Vagina (tissue), 2 donors: Measurements from ENCODE around the gene LDB2.

Experiments used
- POLR2A ChIP-seq, 2 donors: fragments of 450-650 bp; IDR thresholded peaks; one replicate each; pipeline ENCODE4 v1.6.1; 2017; ENCODE audit warnings: antibody characterized with exemption in 2 of 2, mild to moderate bottlenecking in 2 of 2, moderate library complexity in 2 of 2
- POLR2AphosphoS5 ChIP-seq, 2 donors: sonication (generic); formaldehyde crosslinking; IDR thresholded peaks; one replicate each; pipeline ENCODE4 v1.9.0; 2017; ENCODE audit warnings: antibody characterized with exemption in 2 of 2, mild to moderate bottlenecking in 2 of 2, low read depth in 1 of 2; ENCODE audit not compliant: insufficient read depth in 1 of 2
- TF ChIP-seq, protein P1 (sequence below), 3 experiments: fragments of 450-650 bp in 2 of 3; fragments of 200-600 bp in 1 of 3; sonication (generic) in 1 of 3; IDR thresholded peaks; one replicate each; pipeline ENCODE4 v1.5.1; 2017 to 2019; ENCODE audit warnings: antibody characterized with exemption in 3 of 3, mild to moderate bottlenecking in 2 of 3, moderate library complexity in 2 of 3

DNA sequence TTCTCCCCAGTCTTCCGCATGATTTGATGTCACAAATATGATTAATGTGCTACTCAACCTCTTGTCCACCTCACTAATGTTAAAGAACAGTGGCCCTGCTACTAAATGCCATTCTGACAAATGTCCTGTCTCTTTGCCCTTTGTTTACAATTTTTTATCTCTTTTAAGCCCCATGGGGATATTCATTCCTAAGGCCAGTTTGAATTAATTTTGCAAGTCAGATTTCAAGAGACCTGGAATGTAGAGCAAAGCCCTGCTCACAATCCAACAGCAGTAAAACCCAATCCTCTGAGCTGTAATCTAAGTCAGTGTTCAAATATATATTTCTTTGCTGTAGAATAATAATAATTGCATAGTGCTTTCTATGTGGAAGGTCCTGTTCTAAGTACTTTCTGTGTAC is 81.2 kb downstream of the LDB2 start:
- no peak for TF ChIP-seq POLR2A (IDR thresholded peaks at IDR 0.05)
- TF ChIP-seq, protein P1, sequence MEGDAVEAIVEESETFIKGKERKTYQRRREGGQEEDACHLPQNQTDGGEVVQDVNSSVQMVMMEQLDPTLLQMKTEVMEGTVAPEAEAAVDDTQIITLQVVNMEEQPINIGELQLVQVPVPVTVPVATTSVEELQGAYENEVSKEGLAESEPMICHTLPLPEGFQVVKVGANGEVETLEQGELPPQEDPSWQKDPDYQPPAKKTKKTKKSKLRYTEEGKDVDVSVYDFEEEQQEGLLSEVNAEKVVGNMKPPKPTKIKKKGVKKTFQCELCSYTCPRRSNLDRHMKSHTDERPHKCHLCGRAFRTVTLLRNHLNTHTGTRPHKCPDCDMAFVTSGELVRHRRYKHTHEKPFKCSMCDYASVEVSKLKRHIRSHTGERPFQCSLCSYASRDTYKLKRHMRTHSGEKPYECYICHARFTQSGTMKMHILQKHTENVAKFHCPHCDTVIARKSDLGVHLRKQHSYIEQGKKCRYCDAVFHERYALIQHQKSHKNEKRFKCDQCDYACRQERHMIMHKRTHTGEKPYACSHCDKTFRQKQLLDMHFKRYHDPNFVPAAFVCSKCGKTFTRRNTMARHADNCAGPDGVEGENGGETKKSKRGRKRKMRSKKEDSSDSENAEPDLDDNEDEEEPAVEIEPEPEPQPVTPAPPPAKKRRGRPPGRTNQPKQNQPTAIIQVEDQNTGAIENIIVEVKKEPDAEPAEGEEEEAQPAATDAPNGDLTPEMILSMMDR (IDR thresholded peaks at IDR 0.05) = no peak
- no peak for TF ChIP-seq POLR2AphosphoS5 (IDR thresholded peaks at IDR 0.05; ENCODE audit: insufficient read depth in 1 of 2, low read depth in 1 of 2)
